GM10266 (cell line): ENCODE data around the gene HRH2.

Experiments
- DNase-seq: peaks from one replicate; pipeline ENCODE4 v3.0.0; 2012; ENCODE audit errors: extremely low spot score
- TF ChIP-seq, protein P1 (sequence below): IDR thresholded peaks from 2 replicates; pipeline ENCODE4 v1.5.1; 2012; ENCODE audit warnings: mild to moderate bottlenecking, low read depth; ENCODE audit not compliant: control insufficient read depth, insufficient read depth; ENCODE audit errors: missing control alignments

The HRH2 gene

DNA sequence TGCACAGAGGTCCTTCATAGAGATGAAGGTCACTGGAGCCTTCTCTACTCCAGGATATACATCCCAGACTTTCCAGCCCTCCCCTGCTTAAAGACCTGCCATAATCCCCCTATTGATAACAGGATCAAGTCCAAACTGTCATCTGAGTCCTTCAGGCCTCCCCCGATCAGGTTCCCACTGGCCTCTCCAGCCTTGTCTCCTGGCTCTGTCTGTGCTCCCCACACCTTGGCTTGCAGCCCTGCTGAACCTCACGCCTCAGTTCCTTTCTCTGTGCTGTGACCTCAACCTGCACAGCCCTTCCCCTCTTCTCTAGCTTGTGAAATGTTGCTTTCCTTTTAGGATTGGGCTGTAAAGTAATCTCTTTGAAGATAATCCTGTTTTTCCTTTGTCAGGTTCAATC is 2.5 kb upstream of the HRH2 start:
- DNase-seq = no peak
- TF ChIP-seq, protein P1, sequence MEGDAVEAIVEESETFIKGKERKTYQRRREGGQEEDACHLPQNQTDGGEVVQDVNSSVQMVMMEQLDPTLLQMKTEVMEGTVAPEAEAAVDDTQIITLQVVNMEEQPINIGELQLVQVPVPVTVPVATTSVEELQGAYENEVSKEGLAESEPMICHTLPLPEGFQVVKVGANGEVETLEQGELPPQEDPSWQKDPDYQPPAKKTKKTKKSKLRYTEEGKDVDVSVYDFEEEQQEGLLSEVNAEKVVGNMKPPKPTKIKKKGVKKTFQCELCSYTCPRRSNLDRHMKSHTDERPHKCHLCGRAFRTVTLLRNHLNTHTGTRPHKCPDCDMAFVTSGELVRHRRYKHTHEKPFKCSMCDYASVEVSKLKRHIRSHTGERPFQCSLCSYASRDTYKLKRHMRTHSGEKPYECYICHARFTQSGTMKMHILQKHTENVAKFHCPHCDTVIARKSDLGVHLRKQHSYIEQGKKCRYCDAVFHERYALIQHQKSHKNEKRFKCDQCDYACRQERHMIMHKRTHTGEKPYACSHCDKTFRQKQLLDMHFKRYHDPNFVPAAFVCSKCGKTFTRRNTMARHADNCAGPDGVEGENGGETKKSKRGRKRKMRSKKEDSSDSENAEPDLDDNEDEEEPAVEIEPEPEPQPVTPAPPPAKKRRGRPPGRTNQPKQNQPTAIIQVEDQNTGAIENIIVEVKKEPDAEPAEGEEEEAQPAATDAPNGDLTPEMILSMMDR = no peak

DNA sequence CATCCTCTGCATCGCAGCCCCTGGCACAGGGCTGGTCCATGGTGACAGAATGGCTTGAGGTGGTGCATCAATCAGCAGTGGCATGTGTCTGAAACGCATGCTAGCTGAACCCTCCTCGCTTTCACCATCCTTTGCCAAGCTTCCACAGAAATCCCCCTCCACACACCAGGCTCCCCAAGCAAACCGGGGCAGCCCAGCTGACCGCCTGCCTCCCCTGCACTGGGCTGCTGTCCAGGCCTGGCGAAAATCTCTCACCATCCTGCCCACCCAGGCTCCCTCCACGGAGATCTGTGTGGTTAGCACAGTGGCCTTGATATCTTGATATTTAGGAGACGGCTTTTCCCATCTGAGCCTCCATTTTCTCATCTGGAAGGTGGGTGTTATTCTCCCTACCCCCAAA is 905 bp upstream of the HRH2 start:
- TF ChIP-seq, protein P1 = no peak
- no peak for DNase-seq

DNA sequence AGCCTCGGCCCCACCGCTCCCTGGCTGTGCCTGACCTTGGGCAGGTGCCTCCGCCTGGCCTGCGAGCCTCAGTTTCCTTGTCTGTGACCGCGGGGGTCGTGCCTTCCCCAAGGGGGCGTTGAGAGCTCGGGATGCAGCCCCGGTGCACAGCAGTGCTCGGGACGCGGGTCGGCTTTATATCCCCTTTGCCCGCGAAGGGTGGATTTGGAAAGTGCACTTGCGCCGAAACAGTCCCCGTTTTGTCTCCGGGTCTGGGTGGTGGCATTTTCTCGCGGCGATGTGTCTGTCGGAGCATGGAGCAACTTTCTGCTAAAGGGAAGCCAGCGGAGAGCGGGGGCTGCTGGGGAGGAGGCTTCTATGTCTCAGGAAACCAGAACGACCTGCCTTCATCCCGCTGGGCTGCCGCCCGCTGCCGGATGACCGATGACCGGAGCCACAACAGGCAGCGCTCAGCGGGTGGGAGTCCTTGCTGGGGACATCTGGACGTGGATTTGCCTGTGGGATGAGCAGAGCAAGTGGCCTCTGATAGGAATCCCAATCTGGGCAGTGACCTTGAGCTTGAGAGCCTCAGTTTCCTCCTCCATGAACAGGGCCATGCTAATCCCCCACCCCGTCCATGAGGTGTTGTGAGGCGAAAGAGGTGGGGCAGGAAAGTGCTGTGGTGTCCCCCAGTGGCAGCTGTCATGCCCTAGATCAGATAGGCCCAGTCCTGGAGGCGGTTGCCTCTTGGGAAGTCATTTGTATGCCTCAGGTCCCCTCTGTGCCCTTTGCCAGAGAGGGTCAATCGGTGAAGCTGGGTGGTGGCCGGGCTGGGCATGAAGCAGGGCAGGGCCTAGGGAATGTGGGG is 651 bp downstream of the HRH2 start:
- TF ChIP-seq, protein P1 = no peak
- no peak for DNase-seq

DNA sequence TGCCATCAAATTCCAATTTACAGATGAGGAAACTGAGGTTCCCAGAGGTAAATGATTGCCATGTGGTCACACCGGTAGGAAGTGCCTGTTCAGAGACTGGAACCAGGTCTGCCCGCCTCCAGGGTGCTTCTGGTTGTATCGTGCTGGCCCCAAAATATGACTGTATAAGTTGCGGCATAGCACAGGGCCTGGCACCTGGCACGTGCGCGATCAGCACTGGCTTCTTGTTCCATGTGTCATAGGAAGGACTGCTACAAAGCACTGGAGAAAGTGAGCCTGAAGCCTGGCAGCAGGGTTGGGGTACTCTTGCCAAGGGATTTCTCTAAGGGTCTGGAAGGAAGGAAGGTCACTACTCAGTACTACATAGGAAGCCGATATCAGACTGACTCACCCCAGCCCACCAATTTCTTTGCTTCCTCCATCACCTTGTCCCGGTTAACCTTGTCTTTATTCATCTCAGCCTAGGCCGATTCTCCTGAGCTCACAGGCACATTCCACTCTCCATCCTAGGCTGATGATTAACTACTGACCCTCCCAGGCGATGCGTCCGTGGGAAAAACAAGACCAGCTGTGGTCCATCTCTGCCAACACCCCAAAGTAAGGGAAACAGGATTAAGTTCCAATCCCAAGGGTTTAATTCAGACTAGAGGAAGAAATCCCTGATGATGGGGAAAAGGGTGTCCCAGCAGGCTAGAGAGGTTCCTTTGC is 1.8 kb downstream of the HRH2 start:
- DNase-seq = no peak
- TF ChIP-seq, protein P1 = no peak

DNA sequence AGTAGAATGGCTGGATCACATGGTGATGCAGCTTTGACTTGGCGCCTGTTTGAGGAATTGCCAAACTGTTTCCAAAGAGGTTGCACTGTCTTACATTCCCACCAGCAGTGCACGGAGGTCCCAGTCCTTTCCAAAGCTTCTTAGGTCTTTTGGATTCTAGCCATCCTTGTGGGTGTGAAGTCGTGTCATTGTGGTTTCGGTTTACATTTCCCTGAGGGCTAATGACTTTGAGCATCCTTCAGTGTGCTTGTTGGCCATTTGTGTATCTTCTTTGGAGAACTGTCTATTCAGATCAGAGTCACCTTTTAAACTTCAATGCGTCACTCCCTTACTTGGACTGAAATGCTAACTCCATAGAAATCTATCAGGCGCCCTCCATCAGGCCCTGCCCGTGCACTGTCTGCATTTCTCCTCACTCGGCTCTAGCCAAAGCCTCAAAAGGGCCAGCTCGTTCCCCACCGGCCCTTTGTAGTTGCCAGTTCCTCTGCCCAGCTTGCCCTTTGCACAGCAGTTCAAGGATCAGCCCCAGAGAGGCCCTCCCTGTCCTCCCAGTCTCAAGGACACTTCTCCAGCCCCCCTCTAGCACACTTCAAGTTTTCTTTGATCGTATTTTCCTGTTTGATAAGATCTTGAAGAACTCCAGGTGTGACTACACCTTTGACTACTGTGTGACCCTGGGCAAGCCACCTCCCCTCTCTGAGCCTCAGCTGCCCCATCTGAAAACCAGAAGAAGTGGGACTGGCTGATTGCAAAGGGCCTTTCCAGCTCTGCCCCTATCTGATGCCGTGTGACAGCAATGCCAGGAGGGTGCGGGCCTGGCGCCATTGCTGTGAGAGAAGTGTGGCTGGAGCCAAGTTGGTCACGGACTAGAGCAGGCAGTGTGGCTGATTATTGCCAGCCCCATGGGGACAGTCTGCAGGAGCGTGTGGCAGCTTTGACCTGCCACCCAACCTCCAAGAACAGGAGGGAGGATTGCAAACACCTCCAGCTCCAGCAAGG is 5.6 kb downstream of the HRH2 start:
- TF ChIP-seq, protein P1 = no peak
- no peak for DNase-seq

DNA sequence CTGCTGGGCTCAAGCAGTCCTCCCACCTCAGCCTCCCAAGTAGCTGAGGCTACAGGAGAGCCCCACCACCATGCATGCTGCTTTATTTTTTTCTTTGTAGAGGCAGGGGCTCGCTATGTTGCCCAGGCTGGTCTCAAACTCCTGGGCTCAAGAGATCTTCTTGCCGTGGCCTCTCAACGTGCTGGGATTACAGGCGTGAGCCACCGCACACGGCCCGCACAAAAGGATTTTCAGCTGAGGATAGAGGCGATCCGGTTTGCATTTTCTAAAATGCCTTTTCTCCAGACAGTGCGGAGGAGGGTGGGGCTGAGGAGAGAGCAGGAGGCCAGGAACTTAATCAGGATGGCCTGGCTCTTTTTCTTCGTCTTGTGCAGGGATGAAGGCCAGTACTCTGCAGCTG is 6.9 kb downstream of the HRH2 start:
- TF ChIP-seq, protein P1 = no peak

DNA sequence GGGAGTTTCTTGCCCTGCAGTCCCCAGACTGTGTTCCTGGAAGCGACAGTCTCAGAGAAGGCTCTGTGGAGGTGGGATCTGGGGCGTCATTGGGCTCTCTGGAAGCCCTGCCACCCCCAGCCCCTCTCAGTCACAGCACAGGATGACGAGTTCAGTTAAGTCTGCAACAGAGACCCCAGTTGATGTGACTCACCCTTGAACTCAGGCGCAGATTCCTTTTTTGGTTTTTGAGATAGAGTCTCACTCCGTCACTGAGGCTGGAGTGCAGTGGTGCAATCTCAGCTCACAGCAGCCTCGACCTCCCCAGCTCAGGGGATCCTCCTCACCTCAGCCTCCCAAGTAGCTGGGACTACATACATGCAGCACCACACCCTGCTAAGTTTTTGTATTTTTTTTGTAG is 8.3 kb downstream of the HRH2 start:
- no peak for DNase-seq
- TF ChIP-seq, protein P1 = no peak

More for the DNA sequence above, 6.9 kb downstream of the HRH2 start:
- no peak for DNase-seq
